AG09319 (cell line): ENCODE data around the gene SLC5A10.

ENCODE experiments used
- DNase-seq: peaks from one replicate; pipeline ENCODE4 v3.0.0-alpha.2; 2010; ENCODE audit warnings: low read depth; ENCODE audit errors: extremely low read depth
- CTCF ChIP-seq: IDR thresholded peaks from 2 replicates; pipeline ENCODE4 v1.5.1; 2011; ENCODE audit warnings: low read depth, mild to moderate bottlenecking, inconsistent platforms, low read length, moderate library complexity

Gene SLC5A10

GRCh38 chr17:18971801-18972200 lies 19.8 kb downstream of the SLC5A10 start:
- DNase-seq, result no peak
- no peak for TF ChIP-seq CTCF

- no peak for TF ChIP-seq CTCF
- DNase-seq, result no peak
Measured at GRCh38 chr17:18974407-18975149, 22.6 kb downstream of the SLC5A10 start.

- no peak for TF ChIP-seq CTCF
- DNase-seq, result no peak
Measured at GRCh38 chr17:18975597-18975996, 23.6 kb downstream of the SLC5A10 start.

- no peak for TF ChIP-seq CTCF
- DNase-seq, result no peak
Measured at GRCh38 chr17:18976201-18976600, 24.2 kb downstream of the SLC5A10 start.

- no peak for DNase-seq
- TF ChIP-seq CTCF, result no peak
Measured at GRCh38 chr17:18977021-18977420, 25.1 kb downstream of the SLC5A10 start.

GRCh38 chr17:18977646-18978045 lies 25.7 kb downstream of the SLC5A10 start:
- no peak for TF ChIP-seq CTCF
- no peak for DNase-seq

GRCh38 chr17:18978050-18978449 lies 26.1 kb downstream of the SLC5A10 start:
- no peak for TF ChIP-seq CTCF
- no peak for DNase-seq
